K562 (cell line): ENCODE measurements around the gene PCDH8. TPM values are rescaled to one million over a fixed set of nuclear protein-coding genes. Genes with fewer than 3 reads are reported as not detected.

Source experiments
- ATAC-seq: fragments of 200-7000 bp; cut with Tn5 transposase; 3 replicates; pipeline ENCODE4 v1.9.1; 2020; ENCODE audit warnings: moderate library complexity
- BruUV-seq: library from RNA; stranded (reverse); fragments of 400-500 nt; replicated peaks from 2 replicates; lab custom pipeline; 2021; lab: Mats Ljungman, UMichigan
- CTCF ChIA-PET: fragments of 300-600 bp; formaldehyde crosslinking; extraction: SDS; loops from one replicate; lab custom pipeline; 2021; ENCODE audit warnings: low intra/inter-chr PET ratio; lab: Yijun Ruan, JAX
- POLR2A ChIA-PET: fragments of 300-600, 350-650 bp; sonication (Branson Sonifier 250); formaldehyde crosslinking; extraction: SDS; loops from one replicate; lab custom pipeline; 2021; ENCODE audit warnings: antibody characterized with exemption, inconsistent platforms; lab: Yijun Ruan, JAX
- DNase-seq, 4 experiments: peaks; one replicate each; pipeline versions ENCODE4 v3.0.0 to v3.0.0-alpha.2; 2011 to 2018; ENCODE audit warnings: low spot score in 3 of 4, mixed read lengths in 3 of 4; ENCODE audit errors: extremely low read depth in 1 of 4
- FAIRE-seq: peaks from 2 replicates; lab custom pipeline; 2011; peaks lifted over from hg19 to GRCh38; lab: Jason Lieb, UNC
- H2AFZ ChIP-seq: 2 replicates; pipeline ENCODE4 v1.6.0; 2011; ENCODE audit warnings: low read depth, low read length, control low read depth, inconsistent platforms
- H3K27ac ChIP-seq: fragments of 200-600 bp; 3 replicates; pipeline ENCODE4 v1.8.0; 2011; ENCODE audit warnings: low read depth, mild to moderate bottlenecking, control low read depth, inconsistent platforms, low read length, moderate library complexity, mixed read lengths; ENCODE audit errors: extremely low read depth
- H3K27me3 ChIP-seq, 2 experiments: fragments of 300-600 bp in 1 of 2; 2 replicates in 1 of 2; 3 replicates in 1 of 2; pipeline versions ENCODE4 v1.6.0 to v1.8.0; 2011; ENCODE audit warnings: inconsistent platforms in 2 of 2, low read length in 2 of 2, mild to moderate bottlenecking in 1 of 2, mixed read lengths in 1 of 2, moderate library complexity in 1 of 2; ENCODE audit not compliant: control insufficient read depth in 2 of 2, insufficient read depth in 2 of 2
- H3K36me3 ChIP-seq: fragments of 300-600 bp; 3 replicates; pipeline ENCODE4 v1.8.0; 2011; ENCODE audit warnings: mild to moderate bottlenecking, low read length, inconsistent platforms; ENCODE audit not compliant: control insufficient read depth, insufficient read depth
- H3K4me1 ChIP-seq, 2 experiments: fragments of 200-600 bp in 1 of 2; replicated peaks in 1 of 2; 2 replicates in 1 of 2; 3 replicates in 1 of 2; pipeline versions ENCODE4 v1.5.1 to v1.8.0; 2011; ENCODE audit warnings: inconsistent platforms in 2 of 2, low read length in 2 of 2, mild to moderate bottlenecking in 1 of 2, mixed read lengths in 1 of 2, moderate library complexity in 1 of 2; ENCODE audit not compliant: control insufficient read depth in 2 of 2, insufficient read depth in 2 of 2
- H3K4me2 ChIP-seq: 2 replicates; pipeline ENCODE4 v1.6.1; 2011; ENCODE audit warnings: low read length, control low read depth, inconsistent platforms, mixed read lengths; ENCODE audit not compliant: insufficient read depth
- H3K4me3 ChIP-seq: fragments of 200-600 bp; sonication (generic), shearing (Covaris generic); 2 replicates; pipeline ENCODE4 v1.5.1; 2016; ENCODE audit warnings: control low read depth, inconsistent platforms
- H3K79me2 ChIP-seq: fragments of 200-600 bp; 3 replicates; pipeline ENCODE4 v1.8.0; 2011; ENCODE audit warnings: low read length, inconsistent platforms; ENCODE audit not compliant: control insufficient read depth, insufficient read depth
- H3K9ac ChIP-seq, 2 experiments: 2 replicates each; pipeline versions ENCODE4 v1.6.0 to v1.6.1; 2011; ENCODE audit warnings: low read depth in 2 of 2, low read length in 2 of 2, control low read depth in 1 of 2, inconsistent platforms in 1 of 2, mild to moderate bottlenecking in 1 of 2, mixed read lengths in 1 of 2; ENCODE audit not compliant: insufficient read depth in 1 of 2
- H3K9me1 ChIP-seq: one replicate; pipeline ENCODE4 v1.6.0; 2011; ENCODE audit warnings: inconsistent platforms, mild to moderate bottlenecking, low read length, moderate library complexity; ENCODE audit not compliant: control insufficient read depth, insufficient read depth
- H3K9me3 ChIP-seq: replicated peaks from 2 replicates; pipeline ENCODE4 v1.5.1; 2011; ENCODE audit warnings: low read depth, low read length, inconsistent platforms; ENCODE audit not compliant: control insufficient read depth, insufficient read depth
- H4K20me1 ChIP-seq: replicated peaks from 2 replicates; pipeline ENCODE4 v1.6.1; 2011; ENCODE audit warnings: low read length, inconsistent platforms, mixed read lengths; ENCODE audit not compliant: control insufficient read depth, insufficient read depth
- ELF1 ChIP-seq: fragments of 200-800 bp; sonication (Bioruptor generic); IDR thresholded peaks from 2 replicates; pipeline ENCODE4 v1.6.1; 2016; ENCODE audit warnings: missing genetic modification characterization, missing compliant biosample characterization
- JUND ChIP-seq, 2 experiments: IDR thresholded peaks; 2 replicates in 1 of 2; 3 replicates in 1 of 2; pipeline ENCODE4 v1.6.1; 2011; ENCODE audit warnings: borderline replicate concordance in 2 of 2, low read depth in 2 of 2, low read length in 2 of 2, improper control_type of control experiment in 1 of 2, missing biosample characterization in 1 of 2, missing genetic modification characterization in 1 of 2, missing genetic modification reagents in 1 of 2
- PHB2 ChIP-seq: fragments of 450-650 bp; IDR thresholded peaks from 2 replicates; pipeline ENCODE4 v1.6.1; 2017; ENCODE audit warnings: low read depth
- RFX5 ChIP-seq: IDR thresholded peaks from 2 replicates; pipeline ENCODE4 v1.6.1; 2011; ENCODE audit warnings: low read depth, mild to moderate bottlenecking, improper control_type of control experiment, low read length
- SIX5 ChIP-seq, 2 experiments: IDR thresholded peaks; 2 replicates each; pipeline ENCODE4 v1.6.1; 2011; ENCODE audit warnings: low read length in 2 of 2, borderline replicate concordance in 1 of 2, low read depth in 1 of 2, mild to moderate bottlenecking in 1 of 2, moderate library complexity in 1 of 2; ENCODE audit not compliant: insufficient read depth in 1 of 2
- TAF1 ChIP-seq: IDR thresholded peaks from 2 replicates; pipeline ENCODE4 v1.6.1; 2011; ENCODE audit warnings: mild to moderate bottlenecking, low read length, moderate library complexity; ENCODE audit not compliant: insufficient read depth, control insufficient read depth, severe bottlenecking; ENCODE audit errors: extremely low read depth
- TGIF2 ChIP-seq: sonication (generic); formaldehyde crosslinking; IDR thresholded peaks from 2 replicates; pipeline ENCODE4 v1.8.1; 2022; ENCODE audit warnings: mild to moderate bottlenecking, missing genetic modification reagents, moderate library complexity
- ZNF197 ChIP-seq: fragments of 200-800 bp; sonication (Bioruptor generic); IDR thresholded peaks from 2 replicates; pipeline ENCODE4 v1.6.1; 2016; ENCODE audit warnings: low read depth, missing genetic modification characterization, missing compliant biosample characterization
- WGBS: fragments of 100-300 bp; shearing (Covaris generic); methylation state at CpG from one replicate; pipeline ENCODE4 v1.1.6; 2016; ENCODE audit warnings: low coverage, mixed read lengths; ENCODE audit not compliant: insufficient coverage; ENCODE audit errors: missing lambda C conversion rate; 5-methylcytosine and 5-hydroxymethylcytosine counted together
- in situ Hi-C: fragments of 300-500 bp; cut with MboI; formaldehyde crosslinking; loops from 4 replicates; pipeline ENCODE4 v1.15.0; 2018; ENCODE audit warnings: inconsistent platforms, mixed read lengths
- intact Hi-C: fragments of 100-400 bp; cut with micrococcal nuclease; formaldehyde crosslinking; loops from 2 replicates; pipeline ENCODE4 v1.14.2; 2022
- polyA plus RNA-seq, 8 experiments: library from polyadenylated mRNA; depleted of rRNA in 4 of 8; stranded (reverse) in 5 of 8; unstranded in 3 of 8; fragments of >200 nt; fragmentation: Nextera tagmentation in 2 of 8; fragmentation: Illumina TruSeq in 1 of 8; extraction: Ambion mirVana in 2 of 8; extraction: Trizol in 1 of 8; gene quantifications; 2 replicates each; pipeline versions ENCODE4 v1.2.1 to v1.2.3, GENCODE V29; 2011 to 2014; ENCODE audit warnings: inconsistent platforms in 1 of 8, missing spikeins in 1 of 8
- total RNA-seq, 7 experiments: library from RNA; depleted of rRNA in 6 of 7; stranded (reverse); fragments of >200 nt in 6 of 7; fragmentation: Illumina TruSeq in 2 of 7; extraction: Trizol in 2 of 7; gene quantifications; 2 replicates each; pipeline versions ENCODE4 v1.2.1 to v1.2.3, GENCODE V29; 2011 to 2021; ENCODE audit warnings: low replicate concordance in 1 of 7
- TF ChIP-seq, protein P1 (sequence below): fragments of 450-650 bp; IDR thresholded peaks from one replicate; pipeline ENCODE4 v1.6.1; 2018; ENCODE audit warnings: mild to moderate bottlenecking, moderate library complexity; ENCODE audit not compliant: partially characterized antibody
- TF ChIP-seq, protein P2 (sequence below): fragments of 450-650 bp; IDR thresholded peaks from 2 replicates; pipeline ENCODE4 v1.7.0; 2016; ENCODE audit warnings: borderline replicate concordance
- TF ChIP-seq, protein P3 (sequence below): fragments of 250-450 bp; sonication (Bioruptor Pico); IDR thresholded peaks from 2 replicates; pipeline ENCODE4 v1.5.0; 2021
- TF ChIP-seq, protein P4 (sequence below): sonication (generic); formaldehyde crosslinking; IDR thresholded peaks from 2 replicates; pipeline ENCODE4 v1.8.0; 2022; ENCODE audit warnings: mild to moderate bottlenecking, missing genetic modification reagents

PCDH8 gene
- total and polyA plus RNA-seq, 9 of the 15 experiments (the other 6 are each of a cell fraction or from before 2014, with no cell fraction given) = not detected

DNA sequence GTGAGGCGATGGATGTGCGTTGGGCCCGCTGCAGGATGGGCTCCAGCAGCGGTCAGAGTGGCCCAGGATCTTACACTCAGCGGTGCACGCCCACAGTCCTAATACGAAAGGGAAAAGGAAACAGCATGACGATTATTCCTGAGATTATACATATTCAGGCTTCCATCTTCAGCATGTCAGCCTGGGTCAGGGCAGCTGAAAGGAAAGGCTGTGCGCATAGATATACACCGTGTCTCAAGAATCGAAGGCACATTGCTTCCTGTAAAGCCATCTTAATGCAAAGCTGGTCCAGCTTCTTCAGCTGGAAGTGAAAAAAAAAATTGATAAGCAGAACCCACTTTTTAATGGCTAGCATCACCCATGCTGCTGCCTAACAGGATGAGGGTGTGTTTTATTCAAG lies 3.6 kb downstream of the PCDH8 start:
- H3K4me3 ChIP-seq = no peak overlapping the region
- no peaks in the 10 kb centered on the region for H3K79me2 ChIP-seq
- no TSS peak for BruUV-seq
- no peaks in the 10 kb centered on the region for H4K20me1 ChIP-seq
- DNase-seq (no peak), ATAC-seq (no peak), FAIRE-seq (no peak)
- POLR2A ChIA-PET = no interaction called here
- intact Hi-C loops = no loop called here
- WGBS = 3% methylated on average over 10 of the region's 11 CpGs
- H3K27ac ChIP-seq = no peak overlapping the region
- no peaks in the 10 kb centered on the region for H3K9me3 ChIP-seq
- no peaks in the 10 kb centered on the region for H3K36me3 ChIP-seq
- no peaks in the 10 kb centered on the region for H3K4me1 ChIP-seq
- H3K27me3 ChIP-seq = 0 out of 5 replicates have a peak, but pooled peaks cover 0 to 3% of the 10 kb centered on the region in 2 experiments
- H3K9me1 ChIP-seq = no peaks in the 10 kb centered on the region
- H3K4me2 ChIP-seq = no peak overlapping the region
- CTCF ChIA-PET = no interaction called here
- in situ Hi-C loops = no loop called here
- H2AFZ ChIP-seq = no peak overlapping the region
- H3K9ac ChIP-seq = no peak overlapping the region
- TF ChIP-seq, protein P1, sequence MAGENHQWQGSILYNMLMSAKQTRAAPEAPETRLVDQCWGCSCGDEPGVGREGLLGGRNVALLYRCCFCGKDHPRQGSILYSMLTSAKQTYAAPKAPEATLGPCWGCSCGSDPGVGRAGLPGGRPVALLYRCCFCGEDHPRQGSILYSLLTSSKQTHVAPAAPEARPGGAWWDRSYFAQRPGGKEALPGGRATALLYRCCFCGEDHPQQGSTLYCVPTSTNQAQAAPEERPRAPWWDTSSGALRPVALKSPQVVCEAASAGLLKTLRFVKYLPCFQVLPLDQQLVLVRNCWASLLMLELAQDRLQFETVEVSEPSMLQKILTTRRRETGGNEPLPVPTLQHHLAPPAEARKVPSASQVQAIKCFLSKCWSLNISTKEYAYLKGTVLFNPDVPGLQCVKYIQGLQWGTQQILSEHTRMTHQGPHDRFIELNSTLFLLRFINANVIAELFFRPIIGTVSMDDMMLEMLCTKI = no peak
- TF ChIP-seq, protein P2, sequence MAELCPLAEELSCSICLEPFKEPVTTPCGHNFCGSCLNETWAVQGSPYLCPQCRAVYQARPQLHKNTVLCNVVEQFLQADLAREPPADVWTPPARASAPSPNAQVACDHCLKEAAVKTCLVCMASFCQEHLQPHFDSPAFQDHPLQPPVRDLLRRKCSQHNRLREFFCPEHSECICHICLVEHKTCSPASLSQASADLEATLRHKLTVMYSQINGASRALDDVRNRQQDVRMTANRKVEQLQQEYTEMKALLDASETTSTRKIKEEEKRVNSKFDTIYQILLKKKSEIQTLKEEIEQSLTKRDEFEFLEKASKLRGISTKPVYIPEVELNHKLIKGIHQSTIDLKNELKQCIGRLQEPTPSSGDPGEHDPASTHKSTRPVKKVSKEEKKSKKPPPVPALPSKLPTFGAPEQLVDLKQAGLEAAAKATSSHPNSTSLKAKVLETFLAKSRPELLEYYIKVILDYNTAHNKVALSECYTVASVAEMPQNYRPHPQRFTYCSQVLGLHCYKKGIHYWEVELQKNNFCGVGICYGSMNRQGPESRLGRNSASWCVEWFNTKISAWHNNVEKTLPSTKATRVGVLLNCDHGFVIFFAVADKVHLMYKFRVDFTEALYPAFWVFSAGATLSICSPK = no peak
- TF ChIP-seq ZNF197 = no peak
- TF ChIP-seq RFX5 = no peak
- TF ChIP-seq, protein P3, sequence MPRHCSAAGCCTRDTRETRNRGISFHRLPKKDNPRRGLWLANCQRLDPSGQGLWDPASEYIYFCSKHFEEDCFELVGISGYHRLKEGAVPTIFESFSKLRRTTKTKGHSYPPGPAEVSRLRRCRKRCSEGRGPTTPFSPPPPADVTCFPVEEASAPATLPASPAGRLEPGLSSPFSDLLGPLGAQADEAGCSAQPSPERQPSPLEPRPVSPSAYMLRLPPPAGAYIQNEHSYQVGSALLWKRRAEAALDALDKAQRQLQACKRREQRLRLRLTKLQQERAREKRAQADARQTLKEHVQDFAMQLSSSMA = no peak
- TF ChIP-seq JUND (IDR thresholded peaks at IDR 0.05; ENCODE audit: borderline replicate concordance, low read depth, low read length) = no peak
- TF ChIP-seq JUND (tag; IDR thresholded peaks at IDR 0.05; ENCODE audit: borderline replicate concordance, low read depth, low read length) = no peak
- no peak for TF ChIP-seq PHB2
- TF ChIP-seq, protein P4, sequence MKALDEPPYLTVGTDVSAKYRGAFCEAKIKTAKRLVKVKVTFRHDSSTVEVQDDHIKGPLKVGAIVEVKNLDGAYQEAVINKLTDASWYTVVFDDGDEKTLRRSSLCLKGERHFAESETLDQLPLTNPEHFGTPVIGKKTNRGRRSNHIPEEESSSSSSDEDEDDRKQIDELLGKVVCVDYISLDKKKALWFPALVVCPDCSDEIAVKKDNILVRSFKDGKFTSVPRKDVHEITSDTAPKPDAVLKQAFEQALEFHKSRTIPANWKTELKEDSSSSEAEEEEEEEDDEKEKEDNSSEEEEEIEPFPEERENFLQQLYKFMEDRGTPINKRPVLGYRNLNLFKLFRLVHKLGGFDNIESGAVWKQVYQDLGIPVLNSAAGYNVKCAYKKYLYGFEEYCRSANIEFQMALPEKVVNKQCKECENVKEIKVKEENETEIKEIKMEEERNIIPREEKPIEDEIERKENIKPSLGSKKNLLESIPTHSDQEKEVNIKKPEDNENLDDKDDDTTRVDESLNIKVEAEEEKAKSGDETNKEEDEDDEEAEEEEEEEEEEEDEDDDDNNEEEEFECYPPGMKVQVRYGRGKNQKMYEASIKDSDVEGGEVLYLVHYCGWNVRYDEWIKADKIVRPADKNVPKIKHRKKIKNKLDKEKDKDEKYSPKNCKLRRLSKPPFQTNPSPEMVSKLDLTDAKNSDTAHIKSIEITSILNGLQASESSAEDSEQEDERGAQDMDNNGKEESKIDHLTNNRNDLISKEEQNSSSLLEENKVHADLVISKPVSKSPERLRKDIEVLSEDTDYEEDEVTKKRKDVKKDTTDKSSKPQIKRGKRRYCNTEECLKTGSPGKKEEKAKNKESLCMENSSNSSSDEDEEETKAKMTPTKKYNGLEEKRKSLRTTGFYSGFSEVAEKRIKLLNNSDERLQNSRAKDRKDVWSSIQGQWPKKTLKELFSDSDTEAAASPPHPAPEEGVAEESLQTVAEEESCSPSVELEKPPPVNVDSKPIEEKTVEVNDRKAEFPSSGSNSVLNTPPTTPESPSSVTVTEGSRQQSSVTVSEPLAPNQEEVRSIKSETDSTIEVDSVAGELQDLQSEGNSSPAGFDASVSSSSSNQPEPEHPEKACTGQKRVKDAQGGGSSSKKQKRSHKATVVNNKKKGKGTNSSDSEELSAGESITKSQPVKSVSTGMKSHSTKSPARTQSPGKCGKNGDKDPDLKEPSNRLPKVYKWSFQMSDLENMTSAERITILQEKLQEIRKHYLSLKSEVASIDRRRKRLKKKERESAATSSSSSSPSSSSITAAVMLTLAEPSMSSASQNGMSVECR (CRISPR knock-in tag) = no peak
- no peak for TF ChIP-seq SIX5 (IDR thresholded peaks at IDR 0.05; ENCODE audit: borderline replicate concordance in 1 of 2, insufficient read depth in 1 of 2, low read depth in 1 of 2, low read length in 2 of 2)
- no peak for TF ChIP-seq ELF1 (tag)
- no peak for TF ChIP-seq TAF1
- no peak for TF ChIP-seq TGIF2 (CRISPR knock-in tag)
